Superior temporal gyrus (tissue), 1 donor: ENCODE results near the gene WNT3A.

Experiments used
- DNase-seq: peaks from one replicate; pipeline ENCODE4 v3.0.0-alpha.2; 2016; ENCODE audit errors: extremely low spot score

The WNT3A gene

GRCh38 chr1:227999056-227999930 lies 7.5 kb upstream of the WNT3A start:
- DNase-seq = peak; percentile 26

GRCh38 chr1:228000416-228000815 lies 6.4 kb upstream of the WNT3A start:
- no peak for DNase-seq

- DNase-seq = no peak
Measured at GRCh38 chr1:228000836-228001563, 5.8 kb upstream of the WNT3A start.

- DNase-seq = no peak
Measured at GRCh38 chr1:228001738-228002535, 4.9 kb upstream of the WNT3A start.

- DNase-seq = no peak
Measured at GRCh38 chr1:228002792-228003191, 4.0 kb upstream of the WNT3A start.

GRCh38 chr1:228003461-228004330 lies 3.1 kb upstream of the WNT3A start:
- DNase-seq = no peak

- no peak for DNase-seq
Measured at GRCh38 chr1:228004331-228004855, 2.4 kb upstream of the WNT3A start.

- no peak for DNase-seq
Measured at GRCh38 chr1:228004856-228005462, 1.8 kb upstream of the WNT3A start.

- DNase-seq = no peak
Measured at GRCh38 chr1:228005511-228006033, 1.2 kb upstream of the WNT3A start.

GRCh38 chr1:228006034-228006785 lies 588 bp upstream of the WNT3A start:
- DNase-seq = no peak

- DNase-seq = no peak
Measured at GRCh38 chr1:228007049-228007800, 427 bp downstream of the WNT3A start.

GRCh38 chr1:228007801-228008341 lies 1.1 kb downstream of the WNT3A start:
- DNase-seq = no peak

GRCh38 chr1:228008391-228009115 lies 1.8 kb downstream of the WNT3A start:
- DNase-seq = no peak

- no peak for DNase-seq
Measured at GRCh38 chr1:228009116-228009827, 2.5 kb downstream of the WNT3A start.

- DNase-seq = no peak
Measured at GRCh38 chr1:228009828-228010775, 3.3 kb downstream of the WNT3A start.

- no peak for DNase-seq
Measured at GRCh38 chr1:228010921-228011320, 4.1 kb downstream of the WNT3A start.
